ENCODE data around the gene CPTP.

Gene CPTP

DNA sequence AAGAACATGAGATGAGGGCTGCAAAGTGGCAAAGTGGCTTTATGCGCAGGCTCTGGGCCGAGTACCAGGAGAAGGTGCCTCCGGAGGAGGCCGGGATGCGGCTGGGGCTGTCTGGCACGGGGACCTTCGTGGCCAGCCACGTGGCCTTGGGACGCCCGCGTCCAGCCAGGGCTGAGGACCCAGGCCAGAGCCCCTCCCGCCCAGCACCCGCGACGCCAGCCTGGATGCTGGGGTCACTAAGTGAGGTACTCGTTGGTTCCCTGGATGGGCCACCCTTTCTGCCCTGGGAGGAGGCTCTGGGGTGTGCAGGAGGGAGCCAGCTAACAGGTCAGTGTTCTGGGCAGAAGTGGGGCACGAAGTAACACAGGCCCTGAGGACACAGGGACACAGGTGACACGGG lies 31.8 kb upstream of the CPTP start:
- no peak for DNase-seq

DNA sequence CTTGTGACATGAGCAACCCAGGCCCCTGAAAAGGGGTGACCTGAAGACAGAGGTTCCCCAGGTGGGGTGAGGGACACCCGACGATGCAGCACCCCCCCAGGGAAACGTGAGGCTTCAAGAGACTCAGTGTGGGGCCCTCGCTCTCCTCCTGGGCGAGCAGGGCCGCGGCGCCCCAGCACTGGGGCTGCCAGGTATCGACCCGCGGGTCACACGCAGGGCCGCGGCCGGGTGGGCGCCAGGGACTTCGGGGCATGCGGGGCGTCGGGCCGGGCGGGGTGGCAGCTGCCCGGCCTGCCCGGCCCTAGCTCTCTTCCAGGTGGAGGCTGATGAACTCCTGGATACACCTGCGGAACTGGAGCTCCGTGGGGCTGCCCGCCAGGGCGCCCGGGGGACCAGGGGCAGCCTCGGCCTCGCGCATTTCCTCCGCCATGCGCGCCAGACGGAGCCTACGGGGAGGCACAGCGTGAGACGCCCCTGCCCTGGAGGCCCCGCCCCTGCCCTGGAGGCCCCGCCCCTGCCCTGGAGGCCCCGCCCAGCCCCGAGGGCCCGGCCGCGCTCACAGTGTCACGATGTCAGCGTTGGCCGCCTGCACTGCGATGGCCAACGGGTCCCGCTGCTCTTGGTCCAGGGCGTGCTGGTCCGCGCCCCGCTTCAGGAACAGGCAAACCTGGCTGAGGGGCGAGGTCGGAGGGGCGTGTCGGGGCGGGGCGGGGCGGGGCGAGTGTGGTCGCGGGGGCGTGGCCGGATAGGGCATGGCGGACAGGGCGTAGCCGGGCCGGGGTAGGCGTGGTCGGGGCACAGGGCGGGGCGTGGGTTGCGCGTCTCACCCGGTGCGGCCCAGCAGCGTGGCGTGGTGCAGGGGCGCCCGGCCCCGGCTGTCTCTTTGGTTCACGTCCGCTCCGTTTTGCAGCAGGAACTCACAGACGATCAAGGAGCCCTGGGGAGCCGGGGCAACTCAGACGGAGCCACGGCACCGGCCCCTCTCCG lies 31.0 kb upstream of the CPTP start:
- DNase-seq: no peak

DNA sequence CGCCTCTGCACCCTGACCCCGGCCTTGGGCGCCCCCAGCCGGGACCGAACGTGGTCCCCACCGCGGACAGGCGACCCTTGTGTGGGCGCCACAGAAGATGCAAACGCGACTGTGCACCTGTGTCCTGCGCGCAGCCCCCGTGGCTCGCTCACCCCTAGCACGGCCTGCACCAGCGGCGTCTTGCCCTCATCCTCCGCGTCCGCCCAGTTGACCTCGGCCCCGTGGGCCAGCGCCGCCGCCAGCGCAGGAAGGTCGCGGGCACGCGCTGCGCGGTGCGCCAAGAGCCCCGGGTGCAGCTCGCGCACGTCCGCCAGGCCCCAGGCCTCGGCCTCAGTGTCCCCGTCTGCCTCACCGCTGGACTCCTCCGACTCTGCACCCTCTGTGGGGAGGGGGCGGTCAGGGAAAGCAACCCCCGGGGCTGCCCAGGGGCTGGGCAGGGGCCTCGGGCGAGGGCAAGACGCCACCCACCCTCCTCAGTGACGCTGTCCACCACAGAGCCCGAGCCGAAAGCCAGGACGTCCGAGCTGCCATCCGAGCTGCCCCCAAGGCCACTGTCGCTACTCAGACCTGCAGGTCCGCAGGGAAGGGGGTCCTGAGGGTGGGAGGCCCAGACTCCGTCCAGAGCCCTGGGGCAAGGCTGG lies 30.2 kb upstream of the CPTP start:
- no peak for DNase-seq

DNA sequence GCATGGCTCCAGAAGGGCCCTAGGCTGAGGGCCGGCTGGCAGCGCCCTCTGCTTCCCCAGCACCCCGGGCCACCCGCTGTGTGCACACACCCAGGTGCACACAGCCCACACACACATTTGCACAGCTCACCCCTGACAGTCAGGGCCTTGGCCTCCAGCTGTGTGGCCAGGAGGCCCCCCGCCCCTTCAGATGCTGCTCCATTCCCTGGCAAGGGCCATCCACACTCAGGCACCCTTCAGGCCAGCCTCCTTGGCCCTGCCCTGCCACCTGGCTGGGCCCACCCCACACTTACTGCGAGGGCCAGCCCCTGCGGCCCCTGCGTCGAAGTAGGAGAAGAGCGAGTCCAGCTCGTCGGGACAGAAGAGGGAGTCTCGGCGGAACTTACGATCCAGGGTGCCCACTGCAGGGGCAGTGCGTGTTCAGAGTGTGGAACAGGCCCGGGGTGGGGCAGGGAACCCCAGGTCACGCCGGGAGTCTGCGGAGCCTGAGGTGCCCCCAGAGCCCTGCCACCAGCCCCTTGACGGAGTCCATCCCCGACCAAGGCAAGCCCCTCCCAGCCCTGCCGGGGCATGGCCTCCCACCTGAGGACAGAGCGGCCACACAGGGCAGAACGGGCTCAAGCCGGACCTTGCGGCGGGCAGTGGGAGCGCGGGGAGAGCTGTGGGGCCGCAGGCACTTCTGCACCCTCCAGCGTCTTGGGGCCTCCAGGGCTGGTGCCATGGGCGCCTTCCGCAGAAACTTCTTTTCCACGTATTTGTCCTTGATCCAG lies 29.3 kb upstream of the CPTP start:
- no peak for DNase-seq

- no peak for DNase-seq
Observed at GRCh38 chr1:1296070-1297061, 28.2 kb upstream of the CPTP start.

- DNase-seq: no peak
Observed at GRCh38 chr1:1297802-1298424, 26.7 kb upstream of the CPTP start.

DNA sequence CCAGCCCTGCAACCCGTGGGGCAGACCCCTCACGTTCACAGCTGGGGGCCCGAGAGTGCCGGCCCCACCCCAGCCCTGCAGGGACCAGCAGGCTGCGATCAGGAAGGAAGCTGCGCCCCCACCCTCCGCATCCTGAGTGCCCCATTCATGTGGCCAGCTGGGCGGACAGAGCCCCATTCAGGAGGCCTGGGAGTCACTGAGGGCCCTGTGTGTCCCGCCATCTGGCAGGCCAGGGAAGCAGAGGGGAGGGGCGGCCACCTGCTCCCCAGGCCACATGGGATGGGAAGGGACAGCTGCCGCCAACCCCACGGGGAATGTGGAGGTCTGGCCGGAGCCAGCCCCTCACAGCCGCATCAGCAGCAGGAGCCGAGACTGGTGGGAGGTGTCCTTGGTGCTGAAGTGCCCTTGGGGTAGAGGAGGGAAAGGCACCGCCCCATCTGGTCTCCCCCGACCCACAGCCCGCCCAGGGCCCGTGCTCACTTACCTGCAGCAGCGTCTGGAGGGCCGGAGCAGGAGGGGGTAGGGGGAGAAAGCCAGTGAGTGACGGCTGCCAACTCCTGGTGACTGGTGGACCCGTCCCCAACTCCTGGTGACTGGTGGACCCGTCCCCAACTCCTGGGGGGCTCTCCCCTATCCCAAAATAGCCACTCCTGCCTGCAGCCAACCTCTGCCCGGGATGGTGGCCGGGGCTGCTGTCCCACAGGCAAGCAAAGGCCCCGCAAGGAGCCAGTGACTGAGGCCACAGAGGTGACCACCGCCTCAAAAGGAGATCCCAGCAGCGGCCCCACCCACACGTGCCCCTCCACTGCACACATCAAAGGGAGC lies 25.5 kb upstream of the CPTP start:
- peak; percentile 65 for DNase-seq

GRCh38 chr1:1299686-1300351 lies 24.8 kb upstream of the CPTP start:
- peak; percentile 49 for DNase-seq

GRCh38 chr1:1300352-1300739 lies 24.3 kb upstream of the CPTP start:
- DNase-seq: no peak

DNA sequence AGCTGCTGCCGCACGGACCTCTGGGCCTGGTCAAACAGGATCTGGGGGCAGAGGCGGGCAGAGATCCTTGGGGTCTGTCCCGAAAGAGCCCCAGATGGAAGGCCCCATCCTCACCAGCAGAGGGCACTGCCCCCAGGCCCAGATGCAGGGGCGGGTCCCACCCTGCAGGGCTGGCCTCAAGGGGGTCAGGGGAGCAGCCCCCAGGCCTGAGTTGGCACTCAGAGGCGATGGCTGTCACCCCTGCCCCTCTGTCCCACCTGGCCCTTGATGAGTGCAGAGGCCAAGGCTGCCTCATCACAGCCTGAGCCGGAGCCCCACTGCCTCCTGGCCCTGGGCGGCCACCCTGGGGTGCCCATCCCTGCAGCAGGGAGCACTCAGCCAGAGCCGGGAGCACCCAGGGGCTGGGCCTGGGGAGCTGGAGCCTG lies 22.6 kb upstream of the CPTP start:
- peak; percentile 42 for DNase-seq

GRCh38 chr1:1302951-1303509 lies 21.6 kb upstream of the CPTP start:
- DNase-seq: peak; percentile 35

DNA sequence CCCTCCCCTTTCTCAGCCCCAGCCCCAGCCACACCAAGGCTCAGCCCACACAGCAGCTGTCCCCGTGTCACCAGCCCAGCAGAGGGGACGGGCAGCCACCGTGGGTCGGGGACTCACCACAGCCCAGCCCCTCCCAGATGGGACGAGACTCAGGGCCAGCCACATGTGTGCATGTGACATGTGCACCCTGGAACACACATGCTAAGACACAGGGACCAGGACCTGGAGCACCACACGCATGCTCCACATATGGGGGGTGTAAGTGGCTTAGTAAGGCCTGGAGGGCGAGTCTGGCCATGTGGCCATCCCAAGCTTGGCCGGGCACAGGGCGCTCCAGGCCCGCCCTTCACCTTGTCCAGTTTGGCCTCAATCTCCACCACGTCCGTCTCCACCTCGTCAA lies 20.9 kb upstream of the CPTP start:
- no peak for DNase-seq

DNA sequence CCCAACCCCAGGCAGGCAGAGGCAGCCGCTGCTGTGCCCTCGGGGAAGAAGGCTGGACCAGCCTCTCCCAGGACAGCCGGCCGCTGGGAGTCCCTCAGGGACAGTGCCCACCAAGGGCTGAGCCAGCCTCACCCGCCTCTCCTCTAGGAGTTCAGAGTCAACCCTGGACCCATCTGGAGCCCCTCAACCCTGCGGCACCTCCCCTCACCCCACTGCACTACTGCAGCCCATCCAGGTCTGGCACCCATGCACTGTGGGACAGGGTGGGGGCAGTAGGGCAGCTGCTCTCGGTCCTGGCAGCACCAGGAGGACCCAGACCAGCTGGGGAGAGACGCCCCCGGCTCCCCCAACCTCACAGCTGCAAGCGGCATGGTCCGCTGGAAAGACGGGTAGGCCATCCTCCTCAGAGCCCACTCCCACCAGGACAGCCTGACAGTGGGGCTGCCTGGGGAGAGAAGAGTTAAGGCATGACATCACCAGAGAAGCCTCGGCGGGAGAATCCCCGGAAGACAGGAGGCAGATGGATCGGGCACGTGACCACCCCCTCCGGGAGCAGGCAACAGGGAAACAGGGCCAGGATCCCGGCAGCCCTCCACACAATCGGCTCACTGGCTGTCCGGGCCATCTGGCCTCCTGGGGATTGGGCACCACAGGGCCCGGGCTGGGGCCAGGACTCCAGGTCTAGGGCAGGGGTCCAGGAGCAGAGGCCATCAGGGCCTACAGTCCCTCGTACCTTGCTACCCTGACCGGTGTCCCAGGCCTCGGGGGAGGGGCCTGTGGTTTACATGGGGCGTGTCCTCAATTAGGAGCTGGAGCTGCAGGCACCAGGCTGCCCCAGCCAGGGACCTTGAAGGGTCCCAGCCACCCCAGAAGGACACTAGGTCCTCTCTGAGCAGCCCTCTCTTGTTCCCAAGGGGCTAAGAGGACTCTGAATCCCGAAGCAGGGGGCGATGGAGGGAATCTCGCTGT lies 20.0 kb upstream of the CPTP start:
- peak; percentile 62 for DNase-seq

- DNase-seq: peak; percentile 93
Observed at GRCh38 chr1:1305300-1306069, 19.1 kb upstream of the CPTP start.

DNA sequence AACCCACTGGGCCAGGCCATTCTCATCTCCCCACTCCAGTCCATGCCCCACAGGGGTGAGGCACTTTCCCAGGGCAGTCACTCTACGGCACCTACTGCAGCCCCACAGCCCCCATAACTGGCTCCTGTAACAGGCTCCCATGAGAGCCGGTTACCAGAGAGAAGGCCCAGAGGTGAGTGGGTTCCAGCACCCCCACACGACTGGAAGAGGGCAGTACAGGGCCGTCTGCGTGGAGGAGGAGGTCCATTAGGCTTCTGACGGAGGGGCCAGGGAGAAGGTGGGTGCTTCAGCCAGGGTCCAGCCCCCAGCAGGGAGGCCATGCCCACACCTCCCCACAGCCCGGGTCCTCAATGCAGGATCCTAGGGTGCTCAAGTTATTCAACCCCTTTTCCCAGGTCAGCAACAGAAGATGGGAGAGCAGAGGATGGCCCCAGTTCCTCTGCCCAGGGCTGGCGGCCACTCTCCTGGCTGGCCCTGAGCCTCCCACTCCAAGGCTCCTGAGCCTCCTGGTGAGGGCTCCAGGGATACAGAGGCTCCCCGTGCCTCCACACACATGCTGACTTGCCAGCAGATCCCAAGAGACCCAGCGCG lies 18.4 kb upstream of the CPTP start:
- DNase-seq: peak; percentile 61

DNA sequence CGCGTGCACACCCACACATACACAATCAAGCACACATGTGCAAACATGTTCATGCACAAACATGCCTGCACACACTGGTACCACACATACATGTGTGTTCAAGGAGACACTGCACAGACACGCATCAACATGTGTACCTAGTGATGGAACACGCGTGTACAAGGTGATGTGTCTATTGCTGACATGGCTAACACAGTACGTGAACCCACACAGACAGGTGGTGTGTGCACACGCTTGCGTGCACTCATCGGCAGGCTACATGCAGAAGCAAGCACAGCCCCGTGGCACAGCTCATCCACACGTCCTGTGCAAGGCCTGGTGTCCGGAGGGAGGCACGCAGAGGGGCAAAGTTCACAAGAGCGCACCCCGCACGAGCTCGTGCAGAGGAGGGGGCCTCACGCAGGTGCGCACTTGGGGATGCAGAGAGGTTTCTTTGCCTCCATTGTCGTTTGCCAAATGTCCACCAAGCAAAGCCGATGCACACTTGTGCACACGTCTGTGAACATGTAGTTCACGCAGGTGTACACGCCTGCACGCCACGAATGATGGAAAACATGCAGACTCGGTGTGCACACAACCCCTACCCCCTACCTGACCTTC lies 17.8 kb upstream of the CPTP start:
- no peak for DNase-seq

Data from hematopoietic multipotent progenitor cell treated with erythropoietin and hydrocortisone succinate and interleukin-3 and kit ligand, for 6 days (in vitro differentiated cells).